Endothelial cell (in vitro differentiated cells): ENCODE measurements around the gene CD28. TPM values are rescaled to one million over a fixed set of nuclear protein-coding genes. Genes with fewer than 3 reads are reported as not detected.

Source experiments
- DNase-seq: peaks from one replicate; pipeline ENCODE4 v3.0.0; 2021; ENCODE audit warnings: low spot score
- H3K27ac Mint-ChIP-seq: one replicate; pipeline ENCODE4 v1.8.0; 2021; ENCODE audit warnings: mixed read lengths, inconsistent platforms; ENCODE audit not compliant: unreplicated experiment
- H3K27me3 Mint-ChIP-seq: one replicate; pipeline ENCODE4 v1.8.0; 2021; ENCODE audit warnings: mild to moderate bottlenecking, moderate library complexity, mixed read lengths, inconsistent platforms; ENCODE audit not compliant: unreplicated experiment
- H3K36me3 Mint-ChIP-seq: one replicate; pipeline ENCODE4 v1.8.0; 2021; ENCODE audit warnings: mild to moderate bottlenecking, low read depth, mixed read lengths, inconsistent platforms; ENCODE audit not compliant: unreplicated experiment
- H3K4me1 Mint-ChIP-seq: one replicate; pipeline ENCODE4 v1.8.0; 2021; ENCODE audit warnings: mild to moderate bottlenecking, mixed read lengths, inconsistent platforms; ENCODE audit not compliant: unreplicated experiment
- H3K4me3 Mint-ChIP-seq: one replicate; pipeline ENCODE4 v1.8.0; 2021; ENCODE audit warnings: mild to moderate bottlenecking, mixed read lengths, inconsistent platforms; ENCODE audit not compliant: unreplicated experiment
- H3K9me3 Mint-ChIP-seq: one replicate; pipeline ENCODE4 v1.8.0; 2021; ENCODE audit warnings: mixed read lengths, inconsistent platforms; ENCODE audit not compliant: unreplicated experiment
- long read RNA-seq: library from polyadenylated mRNA; unstranded; transcript quantifications from one replicate; pipeline ENCODE4 v2.0.0, GENCODE V29; 2020; ENCODE audit not compliant: unreplicated experiment
- total RNA-seq: library from RNA; stranded (reverse); fragmentation: NEBNext Ultra II Directional; extraction: Animal tissue kit (Norgen Biotek cat#: 25700); gene quantifications from one replicate; pipeline ENCODE4 v1.2.1, GENCODE V29; 2021; ENCODE audit not compliant: unreplicated experiment
- TF ChIP-seq, protein P1 (sequence below): fragments of 200-600 bp; sonication (generic); IDR thresholded peaks from one replicate; pipeline ENCODE4 v1.5.0; 2021; ENCODE audit warnings: antibody characterized with exemption; ENCODE audit not compliant: unreplicated experiment

CD28 gene
- total RNA-seq: not detected
- long read RNA-seq: 0 reads

DNA sequence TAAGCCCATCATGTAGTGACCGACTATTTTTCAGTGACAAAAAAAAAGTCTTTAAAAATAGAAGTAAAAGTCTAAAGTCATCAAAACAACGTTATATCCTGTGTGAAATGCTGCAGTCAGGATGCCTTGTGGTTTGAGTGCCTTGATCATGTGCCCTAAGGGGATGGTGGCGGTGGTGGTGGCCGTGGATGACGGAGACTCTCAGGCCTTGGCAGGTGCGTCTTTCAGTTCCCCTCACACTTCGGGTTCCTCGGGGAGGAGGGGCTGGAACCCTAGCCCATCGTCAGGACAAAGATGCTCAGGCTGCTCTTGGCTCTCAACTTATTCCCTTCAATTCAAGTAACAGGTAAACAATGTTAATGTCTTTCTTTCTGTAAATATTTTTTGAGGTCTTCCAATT lies at the start of gene CD28:
CD28 (plus strand) TSS at position 237 of the 400 bp plus-strand sequence; CDS start at position 295, 58 bp downstream.
- TF ChIP-seq, protein P1, sequence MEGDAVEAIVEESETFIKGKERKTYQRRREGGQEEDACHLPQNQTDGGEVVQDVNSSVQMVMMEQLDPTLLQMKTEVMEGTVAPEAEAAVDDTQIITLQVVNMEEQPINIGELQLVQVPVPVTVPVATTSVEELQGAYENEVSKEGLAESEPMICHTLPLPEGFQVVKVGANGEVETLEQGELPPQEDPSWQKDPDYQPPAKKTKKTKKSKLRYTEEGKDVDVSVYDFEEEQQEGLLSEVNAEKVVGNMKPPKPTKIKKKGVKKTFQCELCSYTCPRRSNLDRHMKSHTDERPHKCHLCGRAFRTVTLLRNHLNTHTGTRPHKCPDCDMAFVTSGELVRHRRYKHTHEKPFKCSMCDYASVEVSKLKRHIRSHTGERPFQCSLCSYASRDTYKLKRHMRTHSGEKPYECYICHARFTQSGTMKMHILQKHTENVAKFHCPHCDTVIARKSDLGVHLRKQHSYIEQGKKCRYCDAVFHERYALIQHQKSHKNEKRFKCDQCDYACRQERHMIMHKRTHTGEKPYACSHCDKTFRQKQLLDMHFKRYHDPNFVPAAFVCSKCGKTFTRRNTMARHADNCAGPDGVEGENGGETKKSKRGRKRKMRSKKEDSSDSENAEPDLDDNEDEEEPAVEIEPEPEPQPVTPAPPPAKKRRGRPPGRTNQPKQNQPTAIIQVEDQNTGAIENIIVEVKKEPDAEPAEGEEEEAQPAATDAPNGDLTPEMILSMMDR: no peak
- H3K36me3 Mint-ChIP-seq: no peaks in the 10 kb centered on the region
- no peak within 1 kb of the TSS for H3K4me3 Mint-ChIP-seq
- H3K27me3 Mint-ChIP-seq: no peaks in the 10 kb centered on the region
- peaks cover 3% of the 10 kb centered on the region for H3K4me1 Mint-ChIP-seq
- no peak within 1 kb of the TSS for H3K27ac Mint-ChIP-seq
- DNase-seq: no peak
- no peaks in the 10 kb centered on the region for H3K9me3 Mint-ChIP-seq

GRCh38 chr2:203659331-203660049 lies 46.9 kb upstream of the CD28 start:
- no peaks in the 10 kb centered on the region for H3K36me3 Mint-ChIP-seq
- no peaks in the 10 kb centered on the region for H3K9me3 Mint-ChIP-seq
- no peak overlapping the region for H3K4me3 Mint-ChIP-seq
- peaks cover 11% of the 10 kb centered on the region for H3K4me1 Mint-ChIP-seq
- TF ChIP-seq, protein P1: no peak
- H3K27ac Mint-ChIP-seq: no peak overlapping the region
- no peak for DNase-seq
- peaks cover 2% of the 10 kb centered on the region for H3K27me3 Mint-ChIP-seq

GRCh38 chr2:203660465-203660864 lies 46.0 kb upstream of the CD28 start:
- H3K27me3 Mint-ChIP-seq: no peaks in the 10 kb centered on the region

GRCh38 chr2:203661279-203661908 lies 45.0 kb upstream of the CD28 start:
- Mint-ChIP-seq H3K4me1 (peaks cover 11% of the 10 kb centered on the region), H3K27ac (no peak overlapping the region), H3K4me3 (no peak overlapping the region), H3K27me3 (no peaks in the 10 kb centered on the region), H3K9me3 (no peaks in the 10 kb centered on the region), H3K36me3 (no peaks in the 10 kb centered on the region)
- TF ChIP-seq, protein P1: no peak
- DNase-seq: no peak

More at GRCh38 chr2:203660465-203660864, 46.0 kb upstream of the CD28 start:
- H3K36me3 Mint-ChIP-seq: no peaks in the 10 kb centered on the region
- H3K27ac Mint-ChIP-seq: no peak overlapping the region
- no peaks in the 10 kb centered on the region for H3K9me3 Mint-ChIP-seq
- H3K4me1 Mint-ChIP-seq: peaks cover 11% of the 10 kb centered on the region
- no peak for DNase-seq
- TF ChIP-seq, protein P1: no peak
- no peak overlapping the region for H3K4me3 Mint-ChIP-seq

GRCh38 chr2:203662487-203662886 lies 44.0 kb upstream of the CD28 start:
- Mint-ChIP-seq H3K27ac (no peak overlapping the region), H3K27me3 (no peaks in the 10 kb centered on the region), H3K4me1 (peaks cover 11% of the 10 kb centered on the region), H3K9me3 (no peaks in the 10 kb centered on the region), H3K4me3 (no peak overlapping the region), H3K36me3 (no peaks in the 10 kb centered on the region)
- TF ChIP-seq, protein P1: no peak
- no peak for DNase-seq
